A549 (cell line): Measurements from ENCODE around the gene KCNH8.

Experiments
- BCL3 ChIP-seq: fragments of >200 bp; sonication (Bioruptor Twin); formaldehyde crosslinking; IDR thresholded peaks from 3 replicates; pipeline ENCODE4 v1.6.1; 2016
- CBX8 ChIP-seq: fragments of 200-600 bp; sonication (generic); IDR thresholded peaks from 2 replicates; pipeline ENCODE4 v1.6.1; 2016
- CEBPB ChIP-seq, 2 experiments: fragments of >200 bp in 1 of 2; sonication (Bioruptor Twin) in 1 of 2; formaldehyde crosslinking in 1 of 2; IDR thresholded peaks; 2 replicates each; pipeline ENCODE4 v1.6.1; 2012 to 2016
- ELK1 ChIP-seq: fragments of 150-350 bp; IDR thresholded peaks from 2 replicates; pipeline ENCODE4 v1.6.1; 2014; ENCODE audit warnings: low read depth, mild to moderate bottlenecking, low read length
- EP300 ChIP-seq, 2 experiments: fragments of >200 bp; sonication (Bioruptor Twin); formaldehyde crosslinking; IDR thresholded peaks; 2 replicates in 1 of 2; 3 replicates in 1 of 2; pipeline ENCODE4 v1.6.1; 2016 to 2017
- GATA3 ChIP-seq: IDR thresholded peaks from 2 replicates; pipeline ENCODE4 v1.6.1; 2012; ENCODE audit warnings: borderline replicate concordance
- HOXA7 ChIP-seq: fragments of 250-450 bp; sonication (Bioruptor Pico); IDR thresholded peaks from 2 replicates; pipeline ENCODE4 v1.5.0; 2020; ENCODE audit warnings: mild to moderate bottlenecking, moderate library complexity
- POLR2A ChIP-seq: IDR thresholded peaks from 2 replicates; pipeline ENCODE4 v1.6.1; 2012; ENCODE audit warnings: mild to moderate bottlenecking, low read length
- SMC3 ChIP-seq: fragments of >200 bp; sonication (Bioruptor Twin); formaldehyde crosslinking; IDR thresholded peaks from 3 replicates; pipeline ENCODE4 v1.6.1; 2018; ENCODE audit warnings: inconsistent platforms
- USF2 ChIP-seq: fragments of 450-650 bp; IDR thresholded peaks from 2 replicates; pipeline ENCODE4 v1.6.1; 2014; ENCODE audit warnings: antibody characterized with exemption
- TF ChIP-seq, protein P1 (sequence below): fragments of >200 bp; sonication (Bioruptor Twin); formaldehyde crosslinking; IDR thresholded peaks from 3 replicates; pipeline ENCODE4 v1.5.1; 2016
- TF ChIP-seq, protein P2 (sequence below): IDR thresholded peaks from 2 replicates; pipeline ENCODE4 v1.6.1; 2012

GRCh38 chr3:19559724-19560442 lies 411.6 kb downstream of the KCNH8 start:
- TF ChIP-seq, protein P1, sequence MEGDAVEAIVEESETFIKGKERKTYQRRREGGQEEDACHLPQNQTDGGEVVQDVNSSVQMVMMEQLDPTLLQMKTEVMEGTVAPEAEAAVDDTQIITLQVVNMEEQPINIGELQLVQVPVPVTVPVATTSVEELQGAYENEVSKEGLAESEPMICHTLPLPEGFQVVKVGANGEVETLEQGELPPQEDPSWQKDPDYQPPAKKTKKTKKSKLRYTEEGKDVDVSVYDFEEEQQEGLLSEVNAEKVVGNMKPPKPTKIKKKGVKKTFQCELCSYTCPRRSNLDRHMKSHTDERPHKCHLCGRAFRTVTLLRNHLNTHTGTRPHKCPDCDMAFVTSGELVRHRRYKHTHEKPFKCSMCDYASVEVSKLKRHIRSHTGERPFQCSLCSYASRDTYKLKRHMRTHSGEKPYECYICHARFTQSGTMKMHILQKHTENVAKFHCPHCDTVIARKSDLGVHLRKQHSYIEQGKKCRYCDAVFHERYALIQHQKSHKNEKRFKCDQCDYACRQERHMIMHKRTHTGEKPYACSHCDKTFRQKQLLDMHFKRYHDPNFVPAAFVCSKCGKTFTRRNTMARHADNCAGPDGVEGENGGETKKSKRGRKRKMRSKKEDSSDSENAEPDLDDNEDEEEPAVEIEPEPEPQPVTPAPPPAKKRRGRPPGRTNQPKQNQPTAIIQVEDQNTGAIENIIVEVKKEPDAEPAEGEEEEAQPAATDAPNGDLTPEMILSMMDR = no peak
- no peak for TF ChIP-seq USF2
- no peak for TF ChIP-seq POLR2A
- no peak for TF ChIP-seq GATA3
- TF ChIP-seq, protein P2, sequence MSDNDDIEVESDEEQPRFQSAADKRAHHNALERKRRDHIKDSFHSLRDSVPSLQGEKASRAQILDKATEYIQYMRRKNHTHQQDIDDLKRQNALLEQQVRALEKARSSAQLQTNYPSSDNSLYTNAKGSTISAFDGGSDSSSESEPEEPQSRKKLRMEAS = no peak
- no peak for TF ChIP-seq BCL3
- no peak for TF ChIP-seq EP300 (IDR thresholded peaks at IDR 0.05)
- TF ChIP-seq ELK1 = no peak
- TF ChIP-seq SMC3 = no peak
- TF ChIP-seq CBX8 = no peak
- no peak for TF ChIP-seq CEBPB (IDR thresholded peaks at IDR 0.05)
- TF ChIP-seq HOXA7 = no peak
